HEK293 (cell line): Measurements from ENCODE around the gene LSM7.

Experiments
- CTCF ChIA-PET: fragments of 350-600 bp; formaldehyde crosslinking; extraction: SDS; loops from one replicate; lab custom pipeline; 2021; ENCODE audit warnings: antibody characterized with exemption; lab: Yijun Ruan, JAX
- POLR2A ChIA-PET: fragments of 300-600 bp; formaldehyde crosslinking; extraction: SDS; loops from one replicate; lab custom pipeline; 2020; ENCODE audit warnings: antibody characterized with exemption, inconsistent platforms; lab: Yijun Ruan, JAX
- H3K27ac ChIP-seq: fragments of 200-500 bp; sonication (Bioruptor generic); 2 replicates; pipeline ENCODE4 v1.5.1; 2014; ENCODE audit warnings: low read depth, low read length, control low read depth, inconsistent platforms; ENCODE audit errors: extremely low read depth
- H3K36me3 ChIP-seq, 2 experiments: fragments of 200-500 bp in 1 of 2; sonication (Bioruptor generic) in 1 of 2; 1 replicate in 1 of 2; 2 replicates in 1 of 2; pipeline ENCODE4 v1.5.1; 2014 to 2017; ENCODE audit warnings: inconsistent platforms in 2 of 2, low read length in 2 of 2; ENCODE audit not compliant: control insufficient read depth in 2 of 2, insufficient read depth in 1 of 2
- H3K4me1 ChIP-seq: fragments of 200-500 bp; sonication (Bioruptor generic); 2 replicates; pipeline ENCODE4 v1.5.1; 2014; ENCODE audit warnings: mild to moderate bottlenecking, low read length, inconsistent platforms; ENCODE audit not compliant: control insufficient read depth, insufficient read depth
- H3K4me3 ChIP-seq: 2 replicates; pipeline ENCODE4 v1.5.1; 2011; ENCODE audit warnings: low read depth, mild to moderate bottlenecking, control low read depth, low read length, moderate library complexity
- H3K9me3 ChIP-seq: fragments of 200-500 bp; sonication (Bioruptor generic); 2 replicates; pipeline ENCODE4 v1.5.1; 2014; ENCODE audit warnings: low read depth, low read length, inconsistent platforms; ENCODE audit not compliant: control insufficient read depth, insufficient read depth
- KLF8 ChIP-seq: fragments of 450-650 bp; formaldehyde crosslinking; IDR thresholded peaks from 2 replicates; pipeline ENCODE4 v1.5.1; 2016; ENCODE audit warnings: missing biosample characterization, missing genetic modification characterization
- SETDB1 ChIP-seq: IDR thresholded peaks from one replicate; pipeline ENCODE4 v1.6.1; 2017; ENCODE audit warnings: mild to moderate bottlenecking, low read length, moderate library complexity, mixed read lengths; ENCODE audit not compliant: insufficient read length
- ZBTB11 ChIP-seq: fragments of 450-650 bp; formaldehyde crosslinking; conservative IDR thresholded peaks from 2 replicates; pipeline ENCODE4 v1.5.1; 2016; ENCODE audit warnings: low read depth, missing biosample characterization, missing genetic modification characterization
- ZBTB21 ChIP-seq: fragments of 450-650 bp; formaldehyde crosslinking; IDR thresholded peaks from 2 replicates; pipeline ENCODE4 v1.5.1; 2017; ENCODE audit warnings: missing biosample characterization, missing genetic modification characterization
- ZBTB26 ChIP-seq: fragments of 450-650 bp; formaldehyde crosslinking; optimal IDR thresholded peaks from 2 replicates; pipeline ENCODE3; 2016; ENCODE audit warnings: missing biosample characterization, mild to moderate bottlenecking, missing genetic modification characterization
- ZBTB7A ChIP-seq: fragments of 450-650 bp; formaldehyde crosslinking; IDR thresholded peaks from 2 replicates; pipeline ENCODE4 v1.5.1; 2016; ENCODE audit warnings: low read depth, missing biosample characterization, missing genetic modification characterization
- ZNF112 ChIP-seq: fragments of 450-650 bp; formaldehyde crosslinking; IDR thresholded peaks from 2 replicates; pipeline ENCODE4 v1.5.0; 2017; ENCODE audit warnings: missing biosample characterization, missing genetic modification characterization
- ZNF184 ChIP-seq: fragments of 450-650 bp; IDR thresholded peaks from 2 replicates; pipeline ENCODE4 v1.5.1; 2018; ENCODE audit warnings: missing biosample characterization, mild to moderate bottlenecking, missing genetic modification characterization
- ZNF2 ChIP-seq: fragments of 450-650 bp; formaldehyde crosslinking; IDR thresholded peaks from 2 replicates; pipeline ENCODE4 v1.5.1; 2016; ENCODE audit warnings: missing biosample characterization, missing genetic modification characterization
- ZNF202 ChIP-seq: fragments of 450-650 bp; formaldehyde crosslinking; IDR thresholded peaks from 2 replicates; pipeline ENCODE4 v1.5.1; 2016; ENCODE audit warnings: missing biosample characterization, missing genetic modification characterization, borderline replicate concordance
- ZNF514 ChIP-seq: fragments of 450-650 bp; formaldehyde crosslinking; IDR thresholded peaks from 2 replicates; pipeline ENCODE4 v1.5.1; 2016; ENCODE audit warnings: missing biosample characterization, missing genetic modification characterization
- ZNF585B ChIP-seq: fragments of 450-650 bp; formaldehyde crosslinking; IDR thresholded peaks from 2 replicates; pipeline ENCODE4 v1.5.1; 2016; ENCODE audit warnings: missing biosample characterization, missing genetic modification characterization
- ZNF624 ChIP-seq: fragments of 450-650 bp; formaldehyde crosslinking; IDR thresholded peaks from 2 replicates; pipeline ENCODE4 v1.5.1; 2017; ENCODE audit warnings: missing biosample characterization, missing genetic modification characterization
- ZNF645 ChIP-seq: fragments of 450-650 bp; formaldehyde crosslinking; IDR thresholded peaks from 2 replicates; pipeline ENCODE4; 2016; ENCODE audit warnings: missing biosample characterization, missing genetic modification characterization
- ZNF692 ChIP-seq: fragments of 450-650 bp; formaldehyde crosslinking; IDR thresholded peaks from 2 replicates; pipeline ENCODE4 v1.5.1; 2016; ENCODE audit warnings: missing biosample characterization, missing genetic modification characterization
- ZNF830 ChIP-seq: fragments of 450-650 bp; IDR thresholded peaks from 2 replicates; pipeline ENCODE4 v1.5.0; 2018; ENCODE audit warnings: missing biosample characterization, missing genetic modification characterization, low read depth, mild to moderate bottlenecking, moderate library complexity
- ZNF843 ChIP-seq: fragments of 450-650 bp; formaldehyde crosslinking; IDR thresholded peaks from 2 replicates; pipeline ENCODE4 v1.5.1; 2016; ENCODE audit warnings: missing biosample characterization, missing genetic modification characterization
- ZSCAN4 ChIP-seq: fragments of 450-650 bp; formaldehyde crosslinking; IDR thresholded peaks from 2 replicates; pipeline ENCODE4 v1.5.1; 2017; ENCODE audit warnings: missing biosample characterization, missing genetic modification characterization
- ZSCAN5A ChIP-seq: fragments of 450-650 bp; formaldehyde crosslinking; IDR thresholded peaks from 2 replicates; pipeline ENCODE4 v1.5.1; 2016; ENCODE audit warnings: missing biosample characterization, missing genetic modification characterization

The LSM7 gene

GRCh38 chr19:2341982-2342381 lies 13.6 kb upstream of the LSM7 start (continued):
- TF ChIP-seq ZNF830 (tag by site-specific recombination) (no peak), ZBTB11 (tag by site-specific recombination) (no peak), ZNF112 (tag by site-specific recombination) (no peak)

GRCh38 chr19:2341244-2341751 lies 12.9 kb upstream of the LSM7 start:
- ChIA-PET CTCF (no interaction called here), POLR2A (no interaction called here)
- no peak overlapping the region for H3K27ac ChIP-seq
- H3K9me3 ChIP-seq = no peaks in the 10 kb centered on the region
- H3K36me3 ChIP-seq = peaks cover 0 to 46% of the 10 kb centered on the region in 2 experiments; a peak in 2 of 3 replicates
- H3K4me3 ChIP-seq = no peak overlapping the region
- no peak for TF ChIP-seq ZSCAN5A
- no peak for TF ChIP-seq ZBTB26
- TF ChIP-seq ZSCAN4 (tag by site-specific recombination) = no peak
- no peak for TF ChIP-seq ZNF843
- no peak for TF ChIP-seq ZNF514 (tag by site-specific recombination)
- TF ChIP-seq, all 188 proteins: peak for 0
- H3K4me1 ChIP-seq = no peaks in the 10 kb centered on the region

GRCh38 chr19:2340496-2341243 lies 12.3 kb upstream of the LSM7 start:
- TF ChIP-seq ZNF585B (no peak), KLF8 (no peak), ZBTB7A (tag by site-specific recombination) (no peak), ZNF645 (tag by site-specific recombination) (no peak), ZNF624 (tag by site-specific recombination) (no peak), ZNF692 (tag by site-specific recombination) (no peak), ZBTB21 (tag by site-specific recombination) (no peak), ZNF202 (tag by site-specific recombination) (no peak), SETDB1 (no peak), ZNF184 (tag by site-specific recombination) (no peak), ZNF2 (no peak)
- H3K36me3 ChIP-seq = peaks cover 0 to 46% of the 10 kb centered on the region in 2 experiments; a peak in 1 of 3 replicates
- POLR2A ChIA-PET = no interaction called here
- no peaks in the 10 kb centered on the region for H3K9me3 ChIP-seq
- H3K27ac ChIP-seq = no peak overlapping the region
- CTCF ChIA-PET = no interaction called here
- H3K4me3 ChIP-seq = no peak overlapping the region
- no peaks in the 10 kb centered on the region for H3K4me1 ChIP-seq
